ENCODE data around the gene TCF23.

- TF ChIP-seq CTCF (IDR thresholded peaks at IDR 0.05; ENCODE audit: insufficient read depth, low read depth, low read length) (no peak), EZH2 (IDR thresholded peaks at IDR 0.05; ENCODE audit: insufficient read depth, low read length) (no peak)
Observed at GRCh38 chr2:27158468-27158867, 9.7 kb downstream of the TCF23 start.

All from astrocyte (in vitro differentiated cells and primary cell).